ENCODE results near the gene LRRC75A.
"Not testable (repeated sequence)": the region's sequence is repeated elsewhere in the genome, so short reads cannot be mapped to it uniquely, and the experiment has no call there.

Gene LRRC75A

GRCh38 chr17:16447676-16448075 is 44.3 kb downstream of the LRRC75A start:
- ATAC-seq = no peak

- no peak for ATAC-seq
Measured at GRCh38 chr17:16446338-16446983, 45.5 kb downstream of the LRRC75A start.

DNA sequence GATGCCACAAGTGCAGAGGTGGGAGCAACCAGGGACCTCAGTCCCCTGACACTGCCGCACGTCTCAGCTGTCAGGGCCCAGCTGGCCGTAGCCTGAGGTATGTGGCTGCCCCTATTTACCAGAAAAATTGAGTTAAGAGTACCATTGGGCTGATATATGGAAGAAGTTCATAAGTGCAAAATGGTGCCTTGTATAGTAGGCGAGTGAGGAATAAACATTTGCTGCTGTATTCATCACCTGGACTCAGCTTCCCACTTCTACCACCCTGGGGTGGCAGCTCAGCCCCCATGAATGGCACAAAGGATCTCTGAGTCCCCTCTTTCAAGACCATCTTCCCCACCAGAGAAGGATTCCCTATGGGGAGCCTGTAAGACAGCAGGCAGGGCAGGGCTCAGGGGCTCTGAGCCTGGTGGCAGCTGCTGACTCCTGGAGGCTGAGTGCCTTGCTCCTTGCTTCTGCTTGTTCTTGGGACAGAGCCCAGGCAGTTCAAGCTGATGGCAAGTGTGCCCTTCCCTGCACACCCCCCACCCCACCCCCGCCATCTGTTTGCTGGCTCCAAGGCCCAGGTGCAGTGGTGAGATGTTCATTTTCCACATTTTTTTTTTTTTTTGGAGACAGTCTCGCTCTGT is 47.6 kb downstream of the LRRC75A start:
- no peak for ATAC-seq

DNA sequence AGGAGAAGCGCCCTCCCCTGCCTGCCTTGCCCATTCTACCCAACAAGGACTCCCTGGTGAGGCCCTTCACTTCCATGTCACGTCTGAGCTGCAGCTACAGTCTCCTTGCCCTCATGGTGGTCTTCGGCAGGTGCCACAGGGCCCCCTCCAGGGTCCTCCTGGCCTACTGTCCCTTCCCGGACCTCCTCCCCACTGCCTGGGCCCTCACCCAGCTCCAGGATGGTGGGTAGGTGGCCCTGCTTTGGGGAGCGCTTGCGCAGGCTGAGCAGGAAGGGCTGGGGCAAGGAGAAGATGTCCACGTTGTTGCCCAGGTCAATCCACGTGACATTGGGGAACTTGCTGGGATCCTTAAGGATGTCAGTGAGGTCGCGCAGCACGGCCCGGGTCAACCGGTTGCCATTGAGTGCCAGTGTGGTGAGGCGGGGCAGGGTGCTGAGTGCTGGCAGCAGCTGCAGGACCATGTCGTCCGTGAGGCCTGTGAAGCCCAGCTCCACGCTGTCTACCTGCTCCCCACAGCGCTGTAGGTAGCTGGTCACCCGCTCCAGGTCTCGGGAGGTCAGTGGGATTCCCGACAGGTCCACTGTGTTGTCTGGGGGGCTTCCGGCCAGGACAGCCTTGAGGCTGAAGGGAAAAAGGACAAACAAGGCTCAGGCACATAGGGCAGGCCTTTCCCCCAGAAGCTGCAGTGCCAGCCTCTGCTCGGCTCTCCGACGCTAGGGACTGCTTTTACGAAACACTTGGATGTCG is 48.3 kb downstream of the LRRC75A start:
- no peak for ATAC-seq

- no peak for ATAC-seq
Measured at GRCh38 chr17:16442594-16443510, 49.1 kb downstream of the LRRC75A start.

GRCh38 chr17:16442141-16442540 is 49.9 kb downstream of the LRRC75A start:
- no peak for ATAC-seq

- ATAC-seq = no peak
Measured at GRCh38 chr17:16440901-16441629, 50.9 kb downstream of the LRRC75A start.

- ATAC-seq = not testable (repeated sequence)
Measured at GRCh38 chr17:16440354-16440753, 51.6 kb downstream of the LRRC75A start.

GRCh38 chr17:16439811-16440351 is 52.1 kb downstream of the LRRC75A start:
- ATAC-seq = peak; percentile 9 to 21

DNA sequence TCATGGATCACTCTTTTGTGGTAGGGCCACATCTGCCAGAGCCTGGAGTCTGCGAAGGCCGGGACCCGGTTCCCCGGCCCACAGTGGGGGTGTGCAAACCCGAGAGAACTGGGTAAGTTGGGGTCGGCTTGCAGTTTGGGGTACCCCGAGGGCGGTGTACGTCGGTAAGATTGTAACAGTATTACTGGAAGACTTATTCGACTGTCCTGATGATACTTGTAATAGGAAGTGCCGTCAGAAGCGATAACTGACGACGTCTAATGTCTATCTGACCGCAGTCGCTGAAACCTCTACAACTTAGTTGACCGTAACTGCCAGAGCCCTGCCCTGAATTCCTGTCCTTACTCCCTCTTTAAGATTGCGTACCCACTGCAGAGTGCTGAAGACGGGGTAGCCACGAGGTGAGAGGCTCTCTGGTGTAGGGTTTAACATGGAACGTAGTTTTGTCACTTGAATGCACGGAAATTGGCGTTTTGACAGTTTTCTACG is 52.6 kb downstream of the LRRC75A start:
- ATAC-seq = peak; percentile 1 to 3

- peak; percentile 92 for ATAC-seq
Measured at GRCh38 chr17:16438557-16439302, 53.3 kb downstream of the LRRC75A start.

DNA sequence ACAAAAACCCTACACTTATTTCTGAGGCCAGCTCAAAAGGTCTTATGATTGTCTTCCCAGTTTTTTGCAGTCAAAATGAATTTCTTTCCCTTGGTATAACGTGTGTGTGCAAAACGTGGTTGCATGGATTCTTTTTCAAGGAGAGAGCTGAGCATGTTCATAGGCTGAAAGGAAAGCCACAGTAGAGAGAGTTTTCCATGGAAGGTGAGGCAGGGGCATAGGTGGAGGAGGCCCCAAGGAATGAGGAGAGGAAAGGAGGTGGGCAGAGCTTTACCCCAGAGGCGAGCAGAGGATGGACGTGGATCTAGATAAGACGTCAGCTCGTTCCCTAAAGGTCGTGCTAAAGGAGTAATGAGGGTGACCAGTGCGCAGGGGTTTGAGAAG is 53.8 kb downstream of the LRRC75A start:
- no peak for ATAC-seq

DNA sequence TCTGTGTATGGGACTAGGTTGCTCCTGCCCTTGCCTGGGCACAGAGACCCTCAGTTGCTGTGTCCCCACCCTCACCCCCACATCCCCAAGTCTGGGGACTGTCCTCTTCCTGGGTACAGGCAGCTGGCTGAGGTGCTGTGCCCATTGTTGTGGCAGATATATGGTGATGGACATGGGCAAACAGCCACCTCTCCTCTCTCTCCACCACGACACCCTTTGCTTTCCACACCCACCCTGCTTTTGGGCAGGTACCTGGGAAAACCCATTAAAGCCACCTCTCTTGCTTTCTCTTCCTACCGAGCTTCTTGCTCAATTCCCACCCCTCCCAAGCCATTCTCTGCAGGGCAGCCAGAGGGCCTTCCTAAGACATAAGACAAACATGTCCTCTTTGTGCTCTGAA is 54.9 kb downstream of the LRRC75A start:
- no peak for ATAC-seq

DNA sequence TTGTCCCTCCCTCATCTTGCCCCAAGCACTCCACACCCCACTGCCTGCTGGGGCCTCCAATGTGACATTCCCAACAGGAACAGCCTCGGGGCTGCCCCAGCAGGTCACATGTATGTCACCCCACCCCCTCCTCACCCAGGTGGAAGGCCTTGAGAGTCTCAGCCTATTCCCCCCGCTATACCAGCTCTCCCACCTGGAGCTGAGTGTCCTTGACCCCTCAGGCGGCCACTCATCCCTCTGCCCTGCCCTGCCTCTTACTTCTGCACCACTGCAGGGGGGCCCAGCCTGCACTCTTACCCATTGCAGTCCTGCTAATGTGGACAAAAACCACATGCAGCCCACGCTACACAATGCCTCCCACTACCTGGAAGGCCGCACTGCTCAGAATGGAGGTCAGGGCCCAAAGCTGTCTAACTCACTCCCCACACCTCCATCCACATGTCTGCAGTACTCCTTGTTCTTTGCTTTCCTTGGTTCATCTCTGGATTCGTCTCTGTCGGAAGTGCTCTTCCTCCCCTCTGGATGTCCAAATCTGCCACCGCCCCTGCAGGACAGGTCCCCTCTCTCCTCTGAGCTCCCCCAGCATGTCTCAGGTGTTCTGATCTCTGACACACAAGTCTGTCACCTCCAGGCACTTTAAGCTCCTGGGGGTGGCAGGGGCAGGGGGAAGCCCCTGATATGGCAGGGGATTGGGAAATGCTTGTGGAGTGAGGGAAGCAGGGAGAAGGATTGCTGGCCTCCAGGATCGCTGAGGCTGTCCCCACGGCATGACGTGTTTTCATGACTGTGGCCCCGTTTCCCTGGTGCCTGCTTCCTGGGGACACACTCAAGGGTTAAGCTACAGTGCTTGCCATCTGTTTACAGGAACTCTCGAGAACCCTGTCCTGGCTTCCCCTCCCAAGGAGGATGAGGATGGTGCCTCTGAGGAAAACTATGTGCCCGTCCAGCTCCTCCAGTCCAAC is 55.8 kb downstream of the LRRC75A start:
- no peak for ATAC-seq

GRCh38 chr17:16434662-16435061 is 57.3 kb downstream of the LRRC75A start:
- ATAC-seq = no peak

GRCh38 chr17:16433514-16433913 is 58.5 kb downstream of the LRRC75A start:
- no peak for ATAC-seq

GRCh38 chr17:16432017-16432416 is 60.0 kb downstream of the LRRC75A start:
- no peak for ATAC-seq

DNA sequence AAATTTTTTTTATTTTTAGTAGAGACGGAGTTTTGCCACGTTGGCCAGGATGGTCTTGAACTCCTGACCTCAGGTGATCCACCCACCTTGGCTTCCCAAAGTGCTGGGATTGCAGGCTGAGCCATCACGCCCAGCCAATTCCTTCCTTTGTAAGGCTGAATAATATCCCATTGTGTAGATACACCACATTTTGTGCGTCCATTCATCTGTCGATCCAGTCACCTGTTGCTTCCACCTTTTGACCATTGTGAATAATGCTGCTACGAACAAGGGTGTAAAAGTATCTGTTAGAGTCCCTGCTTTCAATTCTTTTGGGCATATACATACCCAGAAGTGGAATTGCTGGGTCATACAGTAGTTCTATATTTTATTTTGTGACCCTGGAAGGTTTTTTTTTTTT is 61.3 kb downstream of the LRRC75A start:
- ATAC-seq = no peak

DNA sequence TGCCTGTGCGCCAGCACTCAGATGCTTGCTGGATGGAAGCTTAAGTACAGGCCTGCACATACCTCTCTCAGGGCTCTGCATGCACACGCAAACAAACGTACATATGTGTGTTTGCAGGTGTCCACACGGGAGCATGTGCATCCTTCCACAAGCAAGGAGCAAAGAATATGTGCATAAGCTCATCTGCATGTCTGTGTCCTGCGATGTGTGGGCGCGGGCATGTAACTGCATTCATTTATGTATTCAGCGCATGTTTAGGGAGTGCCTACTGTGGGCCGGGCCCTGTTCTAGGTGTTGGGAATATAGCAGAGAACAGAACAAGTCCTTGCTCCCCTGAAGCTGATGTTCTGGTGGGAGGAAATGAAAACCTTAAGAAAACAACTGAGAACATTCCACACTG is 62.9 kb downstream of the LRRC75A start:
- ATAC-seq = no peak

All from activated CD4-positive, CD25-positive, alpha-beta regulatory T cell treated with anti-CD3 and anti-CD28 coated beads, Interleukin-2, amount 50 U/mL, for 24 hours (primary cell).